HG03097 (cell line): ENCODE measurements around the gene SIK3.
"Not testable (repeated sequence)": the region's sequence is repeated elsewhere in the genome, so short reads cannot be mapped to it uniquely, and the experiment has no call there.

Experiments used
- ATAC-seq: cut with Tn5 transposase; IDR thresholded peaks from one replicate; pipeline ENCODE4 v1.9.1; 2021; ENCODE audit not compliant: unreplicated experiment, low FRiP score

Gene SIK3

DNA sequence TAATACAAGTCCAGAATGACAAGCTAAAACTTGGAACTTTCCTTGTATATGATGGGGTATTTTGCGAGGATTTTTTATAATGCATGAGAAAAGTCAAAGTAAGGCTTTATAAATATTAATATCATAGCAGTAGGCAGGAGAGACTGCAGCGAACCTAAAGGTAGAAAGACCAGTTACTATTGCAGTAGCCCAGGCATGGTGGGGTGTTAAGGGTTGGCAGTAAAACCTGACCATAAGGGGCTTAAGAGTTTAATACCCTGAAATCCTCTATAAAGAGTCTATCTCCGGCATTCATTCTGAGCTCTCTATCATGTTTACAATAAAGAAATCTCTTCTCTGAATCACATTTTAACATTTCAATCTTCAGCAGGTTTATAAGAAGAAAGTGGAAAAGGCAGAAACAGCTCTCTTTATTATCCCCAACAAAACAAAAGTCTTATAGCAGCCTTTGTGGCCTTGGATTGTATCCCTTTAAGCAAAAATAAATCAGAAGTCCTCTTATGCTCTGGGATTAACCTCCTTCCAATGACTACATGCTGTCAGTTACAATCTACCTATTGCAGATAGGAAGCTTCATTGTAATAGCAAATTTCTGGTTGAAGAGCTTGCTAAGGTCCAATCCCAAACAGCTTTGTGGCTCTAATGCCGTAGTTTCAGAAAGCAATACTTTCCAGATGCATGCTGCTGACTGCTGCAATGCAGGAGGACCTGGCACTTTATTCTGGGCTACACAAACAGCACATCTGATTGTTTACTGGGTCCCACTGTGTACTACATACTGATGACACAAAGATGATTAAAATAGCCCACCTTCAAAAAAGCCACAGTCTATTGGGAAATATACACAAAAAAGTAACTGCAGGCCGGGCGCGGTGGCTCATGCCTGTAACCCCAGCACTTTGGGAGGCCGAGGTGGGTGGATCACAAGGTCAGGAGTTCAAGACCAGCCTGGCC is 45.8 kb downstream of the SIK3 start:
- ATAC-seq = no peak

DNA sequence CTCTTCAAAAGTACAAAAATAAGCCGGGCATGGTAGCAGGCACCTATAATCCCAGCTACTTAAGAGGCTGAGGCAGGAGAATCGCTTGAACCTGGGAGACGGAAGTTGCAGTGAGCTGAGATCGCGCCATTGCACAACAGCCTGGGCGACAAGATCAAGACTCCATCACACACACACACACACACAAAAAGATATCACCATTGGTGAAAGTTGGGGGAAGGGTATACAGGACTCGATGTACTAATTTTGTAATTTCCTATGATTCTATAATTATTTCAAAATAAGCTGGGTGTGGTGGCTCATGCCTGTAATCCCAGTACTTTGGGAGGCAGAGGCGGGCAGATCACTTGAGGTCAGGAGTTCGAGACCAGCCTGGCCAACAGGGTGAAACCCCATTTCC is 48.1 kb downstream of the SIK3 start:
- not testable (repeated sequence) for ATAC-seq

DNA sequence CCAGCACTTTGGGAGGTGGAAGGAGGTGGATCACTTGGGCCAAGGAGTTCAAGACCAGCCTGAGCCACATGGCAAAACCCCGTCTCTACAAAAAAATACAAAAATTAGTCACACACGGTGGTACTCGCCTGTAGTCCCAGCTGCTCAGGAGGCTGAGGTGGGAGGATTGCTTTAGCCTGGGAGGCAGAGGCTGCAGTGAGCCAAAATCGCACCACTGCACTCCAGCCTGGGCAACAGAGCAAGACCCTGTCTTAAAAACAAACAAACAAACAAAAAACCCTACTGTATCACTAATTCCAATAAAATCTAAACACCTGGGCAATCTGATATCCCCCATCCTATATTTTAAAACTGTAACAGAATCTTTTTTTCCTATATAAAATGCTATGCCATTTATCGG is 51.6 kb downstream of the SIK3 start:
- ATAC-seq = not testable (repeated sequence)

DNA sequence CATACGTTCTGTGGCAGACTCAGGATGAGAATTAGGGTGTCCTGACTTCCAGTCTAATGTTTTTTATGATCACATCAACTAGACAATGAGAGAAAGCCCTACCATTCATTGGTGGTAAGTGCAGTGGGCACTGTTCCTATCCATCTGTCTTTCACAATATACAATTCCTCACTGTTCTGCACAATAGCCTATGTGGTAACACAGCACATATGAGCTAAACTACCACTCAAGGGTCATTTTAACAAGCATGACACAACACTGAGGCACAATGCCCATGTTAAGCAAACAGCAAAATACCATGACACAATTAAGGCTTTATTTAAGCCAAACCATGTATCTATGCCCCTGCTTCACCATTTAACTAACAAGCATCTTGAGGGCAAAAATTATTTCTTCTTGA is 52.3 kb downstream of the SIK3 start:
- ATAC-seq = no peak

DNA sequence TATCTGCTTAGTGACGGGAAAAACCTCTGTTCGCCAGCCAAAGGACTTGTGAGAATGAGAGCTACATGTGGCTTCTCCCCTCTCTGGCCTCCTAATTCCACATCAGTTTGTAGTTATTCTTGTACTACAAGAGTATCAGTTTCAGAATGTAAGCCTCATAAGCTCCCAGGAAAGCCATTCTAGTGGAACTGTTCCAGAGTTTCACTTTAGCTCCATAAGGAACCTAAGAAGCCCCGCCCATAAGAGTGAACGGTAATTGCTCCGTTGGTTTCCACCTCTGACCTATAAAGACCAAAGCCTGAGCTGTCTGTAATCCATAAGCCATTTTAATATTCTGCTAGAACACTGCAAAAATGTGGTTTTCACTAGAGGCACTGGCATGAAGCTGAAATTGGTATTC is 53.0 kb downstream of the SIK3 start:
- no peak for ATAC-seq

DNA sequence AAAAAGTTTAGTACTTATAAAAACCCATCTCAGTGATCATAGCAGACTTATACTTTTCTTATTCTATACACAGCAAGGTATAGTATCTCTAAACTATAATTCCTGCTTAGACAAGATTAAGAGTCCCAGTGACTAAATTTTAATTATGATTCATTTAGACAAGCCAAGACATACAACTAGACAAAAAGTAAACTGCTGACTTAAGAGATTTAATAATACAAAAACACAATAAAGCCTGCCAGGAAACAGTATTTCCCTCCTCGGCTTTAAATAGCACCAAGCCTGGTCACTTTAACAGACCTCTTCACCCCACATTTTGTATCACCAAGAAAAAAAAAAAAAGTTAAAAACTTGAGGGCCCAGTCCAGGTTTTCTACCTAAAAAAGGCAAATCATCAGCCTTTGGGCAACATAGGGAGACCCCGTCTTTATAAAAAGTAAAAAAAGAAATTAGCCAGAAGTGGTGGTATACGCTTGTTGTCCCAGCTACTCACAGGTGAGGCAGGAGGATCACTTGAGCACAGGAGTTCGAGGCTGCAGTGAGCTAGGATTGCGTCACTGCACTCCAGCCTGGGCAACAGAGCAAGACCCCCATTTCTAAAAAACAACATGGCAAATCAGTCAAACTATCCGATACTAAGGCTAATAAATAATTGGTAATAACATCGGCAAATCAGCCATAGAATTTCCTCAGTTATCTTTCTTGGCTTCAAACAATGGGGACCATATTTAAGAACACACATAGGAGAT is 53.8 kb downstream of the SIK3 start:
- ATAC-seq = no peak

DNA sequence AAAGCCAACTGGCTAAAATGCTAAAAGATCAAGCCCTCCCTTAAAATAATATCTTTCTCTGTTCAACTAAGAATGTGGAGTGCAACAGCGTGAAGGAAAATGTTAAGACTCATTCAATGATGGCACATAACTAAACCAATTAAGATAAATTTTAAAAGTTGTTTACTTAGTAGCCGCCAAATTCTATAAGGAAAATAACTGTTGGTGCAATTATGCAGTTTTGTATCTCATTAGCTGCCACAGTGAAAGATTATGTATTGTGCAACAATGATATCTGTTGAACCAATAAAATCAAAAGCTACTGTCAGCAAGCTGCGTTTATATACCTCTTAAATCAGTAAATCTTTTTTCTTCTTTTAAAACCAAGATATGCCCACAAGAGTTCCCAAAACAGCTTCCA is 55.5 kb downstream of the SIK3 start:
- ATAC-seq = no peak

DNA sequence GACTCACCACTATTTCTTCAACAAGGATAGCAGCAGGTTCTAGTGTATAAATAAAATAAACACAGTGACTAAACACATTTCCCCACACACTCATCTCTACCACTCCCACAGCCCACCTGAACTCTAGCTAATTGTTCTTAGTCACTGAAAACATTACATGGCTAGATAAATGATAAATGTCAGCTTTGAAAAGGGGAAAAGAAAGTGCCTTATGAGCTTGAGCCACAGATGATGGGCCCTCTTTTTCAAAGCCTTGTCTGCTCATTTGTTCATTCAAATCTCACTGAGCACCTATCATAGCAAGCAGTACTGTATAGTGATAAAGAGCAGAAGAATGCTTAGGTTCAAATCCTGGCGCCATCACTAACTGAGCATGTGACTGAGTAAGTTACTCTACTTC is 58.3 kb downstream of the SIK3 start:
- ATAC-seq = no peak

DNA sequence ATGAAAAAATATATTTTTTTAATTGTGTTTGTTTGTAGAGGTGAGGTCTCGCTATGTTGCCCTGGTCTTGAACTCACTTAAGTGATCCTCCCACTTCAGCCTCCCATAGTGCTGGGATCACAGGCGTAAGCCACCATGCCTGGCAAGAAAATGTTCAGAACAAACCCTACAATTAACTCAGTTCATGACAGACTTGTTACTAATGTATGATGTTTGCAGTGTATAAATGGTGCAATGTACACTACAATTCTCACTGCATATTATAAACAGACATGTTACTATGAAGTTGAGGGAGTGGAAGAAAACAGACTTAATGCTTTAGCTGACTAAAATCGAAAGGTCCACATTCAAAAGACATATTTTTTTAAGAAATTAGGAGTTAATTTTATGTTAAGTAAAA is 59.0 kb downstream of the SIK3 start:
- no peak for ATAC-seq

DNA sequence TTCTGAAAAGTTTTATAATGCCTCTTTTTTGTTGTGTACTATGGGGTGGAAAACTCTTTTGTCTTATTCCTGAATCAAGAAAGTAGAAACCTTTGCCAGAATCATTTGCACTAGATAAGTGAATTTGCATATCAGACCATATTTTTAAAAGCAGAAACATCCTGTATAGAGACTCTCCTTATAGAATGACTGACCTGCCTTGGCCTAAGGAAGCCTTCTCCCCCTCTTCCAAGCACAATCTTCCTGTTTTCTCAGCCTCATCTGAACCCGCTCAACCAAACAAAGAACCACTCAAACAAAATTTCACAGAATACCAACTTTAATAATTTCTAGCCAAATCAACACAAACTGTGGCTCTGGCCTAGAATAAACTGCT is 60.3 kb downstream of the SIK3 start:
- ATAC-seq = no peak

DNA sequence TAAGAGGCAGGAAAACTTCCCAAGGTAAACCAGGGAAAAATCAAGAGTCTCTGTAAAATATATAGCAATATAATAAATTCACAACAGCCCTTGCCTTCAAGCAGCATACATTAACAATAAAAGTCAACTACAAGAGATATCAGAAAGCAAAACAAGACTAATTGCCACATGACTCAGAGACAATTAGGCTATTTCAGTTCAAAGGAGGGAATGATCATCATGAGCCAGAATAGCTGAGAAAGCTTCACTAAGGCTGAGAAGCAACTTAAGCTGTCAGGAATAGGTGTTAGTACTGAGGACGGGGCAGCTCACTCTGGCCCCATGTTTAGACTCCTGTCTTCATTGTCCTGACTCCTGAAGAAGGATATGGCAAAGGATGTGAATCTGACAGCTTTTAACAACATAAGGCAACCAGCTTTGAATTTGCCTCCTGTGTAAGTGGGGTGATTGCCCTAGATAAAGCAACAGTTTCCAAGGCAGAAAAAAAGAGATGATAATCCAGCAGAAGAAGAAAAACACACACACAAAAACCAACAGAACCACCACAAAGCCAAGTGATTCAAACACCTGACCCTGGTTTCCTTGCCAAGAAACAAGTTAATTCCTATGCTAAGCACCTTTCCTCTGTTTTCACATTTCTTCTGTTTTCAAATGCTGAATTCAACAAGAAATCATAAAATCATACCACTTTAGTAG is 60.8 kb downstream of the SIK3 start:
- no peak for ATAC-seq

DNA sequence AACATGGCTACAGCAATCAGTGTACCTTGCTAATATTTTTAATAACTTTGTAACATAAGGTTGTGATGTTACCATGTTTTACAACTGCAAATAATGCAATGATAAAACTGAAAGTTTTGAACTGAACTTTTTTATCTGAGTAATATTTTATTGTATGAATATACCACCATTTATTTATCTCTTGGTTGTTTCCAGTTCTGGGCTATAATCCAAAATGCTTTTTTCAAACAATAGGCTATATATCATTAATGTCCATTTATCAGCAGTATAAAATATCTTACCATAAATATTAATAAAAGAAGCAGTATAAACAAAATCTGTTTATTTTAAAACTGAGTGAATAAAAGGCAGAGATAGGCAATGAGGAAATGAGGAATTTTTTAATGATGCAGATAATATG is 63.3 kb downstream of the SIK3 start:
- no peak for ATAC-seq

DNA sequence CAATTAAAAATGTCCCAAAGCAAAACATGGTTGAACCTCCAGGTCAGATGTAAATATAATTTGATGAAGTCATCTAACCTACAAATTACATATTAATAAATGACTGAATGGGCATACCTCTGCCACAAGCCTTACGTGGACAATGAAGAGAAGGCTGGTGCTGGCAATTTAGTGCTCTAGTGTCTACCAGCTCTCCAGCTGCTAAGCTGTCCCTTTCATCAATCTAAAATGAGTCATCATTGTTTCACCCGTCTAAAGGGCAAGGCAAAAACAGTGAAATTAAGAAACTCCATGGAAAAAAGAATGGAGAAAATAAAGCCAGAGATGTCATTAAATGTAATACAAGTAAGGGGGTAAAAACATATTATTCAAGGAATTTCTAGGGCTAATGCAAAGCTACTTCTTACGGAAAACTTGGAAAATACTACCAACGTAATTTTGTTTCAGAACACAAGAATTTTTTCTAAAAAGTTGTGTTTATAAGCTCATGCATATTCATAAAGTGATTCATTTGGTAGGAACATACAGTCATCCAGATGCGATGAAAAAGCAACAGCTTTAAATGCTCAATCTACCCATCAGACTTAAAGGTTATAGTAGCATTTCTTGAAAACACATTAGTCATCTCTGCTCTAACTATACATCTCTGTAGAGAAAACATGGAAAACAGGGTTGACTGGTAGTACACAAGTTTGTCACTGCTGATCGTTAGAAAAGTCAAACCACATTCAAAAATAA is 71.5 kb downstream of the SIK3 start:
- ATAC-seq = no peak

DNA sequence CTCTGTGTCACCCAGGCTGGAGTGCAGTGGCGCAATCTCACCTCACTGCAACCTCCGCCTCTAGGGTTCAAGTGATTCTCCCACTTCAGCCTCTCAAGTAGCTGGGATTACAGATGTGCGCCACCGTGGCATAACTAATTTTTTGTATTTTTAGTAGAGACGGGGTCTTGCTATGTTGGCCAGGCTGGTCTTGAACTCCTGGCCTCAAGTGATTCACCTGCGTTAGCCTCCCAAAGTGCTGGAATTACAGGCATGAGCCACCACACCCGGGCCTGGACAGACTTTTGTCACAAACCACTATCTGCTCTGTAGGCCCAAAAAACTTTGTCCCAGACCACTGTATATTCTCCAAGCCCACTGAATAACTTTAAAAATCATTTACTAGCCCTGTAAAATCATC is 74.5 kb downstream of the SIK3 start:
- ATAC-seq = not testable (repeated sequence)

DNA sequence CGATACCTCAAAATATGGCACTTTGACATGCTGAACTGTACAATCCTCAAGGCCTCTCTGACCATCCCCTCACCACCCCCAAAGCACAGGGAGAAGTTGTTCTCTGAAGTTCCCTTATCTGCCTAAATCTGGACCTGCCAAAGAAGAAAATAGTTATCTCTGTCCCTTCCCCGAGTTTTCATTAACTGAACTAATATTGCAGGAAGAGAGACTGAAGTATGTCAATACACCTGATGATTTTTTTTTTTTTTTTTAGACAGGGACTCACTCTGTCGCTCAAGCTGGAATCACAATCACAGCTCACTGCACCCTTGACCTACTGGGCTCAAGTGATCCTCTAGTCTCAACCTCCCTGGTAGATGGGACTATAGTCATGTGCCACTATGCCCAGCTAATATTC is 75.0 kb downstream of the SIK3 start:
- no peak for ATAC-seq

DNA sequence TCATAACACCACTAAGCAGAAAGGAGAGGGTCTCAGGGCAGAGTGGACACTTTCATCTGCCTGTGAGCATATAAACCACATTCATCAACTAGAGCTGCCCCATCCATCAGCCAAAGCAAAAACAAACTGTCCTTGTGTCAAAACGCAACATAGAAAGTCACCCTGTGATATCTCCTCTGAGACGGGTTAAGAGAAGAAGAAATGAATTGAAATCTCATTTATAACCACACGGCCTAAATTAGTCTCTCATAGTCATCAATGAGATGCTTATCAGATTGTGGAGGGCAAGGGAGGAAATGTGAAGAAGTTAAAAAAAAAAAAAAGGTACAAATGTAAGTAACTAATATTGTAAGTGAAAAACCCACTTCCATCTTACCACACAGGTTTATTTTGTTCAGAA is 75.7 kb downstream of the SIK3 start:
- ATAC-seq = no peak

DNA sequence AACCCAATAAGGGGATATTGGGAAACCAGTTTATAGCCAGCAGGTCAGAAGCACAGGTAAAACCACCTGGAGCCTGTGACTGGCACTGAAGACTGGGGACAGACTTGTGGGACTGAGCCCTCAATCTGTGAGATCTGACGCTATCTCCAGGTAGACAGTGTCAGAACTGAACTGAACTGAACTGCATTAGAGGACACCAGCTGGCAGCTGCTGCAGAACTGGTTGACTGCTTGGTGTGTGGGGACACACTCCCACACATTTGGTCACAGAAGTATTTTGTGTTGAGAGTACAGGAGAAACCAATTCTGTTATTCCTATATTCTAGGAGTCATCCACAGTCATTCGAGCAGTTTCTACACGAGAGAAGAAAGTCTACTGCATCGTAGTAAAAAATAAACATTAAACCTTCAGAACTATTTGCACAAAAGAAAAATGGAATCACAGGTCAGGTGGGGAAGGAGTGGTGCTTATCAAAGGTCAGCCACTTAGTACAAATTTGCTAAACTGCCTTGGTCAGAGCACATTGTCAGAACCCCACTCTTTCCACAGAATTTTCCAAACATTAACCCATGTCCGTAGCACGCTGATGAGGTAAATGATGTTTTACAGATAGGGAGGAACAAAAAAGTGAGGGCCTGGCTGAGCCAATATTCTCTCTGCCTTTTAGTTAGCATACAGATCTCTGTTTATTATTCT is 77.2 kb downstream of the SIK3 start:
- no peak for ATAC-seq

DNA sequence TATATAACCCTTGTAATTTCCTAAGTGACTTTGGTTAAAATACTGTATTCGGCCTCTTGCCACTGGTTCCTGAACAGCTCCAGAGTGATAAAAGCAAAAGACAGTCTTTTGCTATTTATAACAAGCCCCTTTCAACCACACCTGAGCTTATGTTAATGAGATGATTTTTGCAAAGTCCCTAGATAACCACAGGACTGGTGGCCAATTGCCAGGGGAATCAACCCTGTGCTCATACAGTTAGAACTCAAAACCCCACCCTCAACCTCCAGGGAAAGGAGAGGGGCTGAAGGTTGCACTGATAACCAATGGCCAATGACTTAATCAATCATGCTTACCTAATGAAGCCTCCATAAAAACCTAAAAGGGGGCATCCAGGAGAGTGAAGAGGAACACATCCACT is 77.9 kb downstream of the SIK3 start:
- no peak for ATAC-seq

DNA sequence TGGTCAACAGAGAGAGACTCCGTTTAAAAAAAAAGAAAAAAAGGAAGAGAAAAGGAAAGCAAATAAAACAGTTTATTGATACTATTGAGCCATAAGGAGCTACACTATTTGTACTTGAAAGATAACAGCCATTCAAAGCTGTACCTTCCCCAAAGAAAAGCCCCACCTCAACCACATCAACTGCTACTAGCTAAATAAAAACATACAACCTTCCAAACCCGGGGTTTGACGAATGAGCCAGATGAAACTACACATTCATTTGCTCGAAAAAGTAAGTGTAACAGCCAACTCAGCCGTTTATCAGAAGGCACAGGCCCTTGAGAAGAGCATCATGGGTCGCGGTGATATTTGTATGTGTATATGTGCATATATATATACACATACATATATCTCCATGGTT is 78.4 kb downstream of the SIK3 start:
- ATAC-seq = no peak

DNA sequence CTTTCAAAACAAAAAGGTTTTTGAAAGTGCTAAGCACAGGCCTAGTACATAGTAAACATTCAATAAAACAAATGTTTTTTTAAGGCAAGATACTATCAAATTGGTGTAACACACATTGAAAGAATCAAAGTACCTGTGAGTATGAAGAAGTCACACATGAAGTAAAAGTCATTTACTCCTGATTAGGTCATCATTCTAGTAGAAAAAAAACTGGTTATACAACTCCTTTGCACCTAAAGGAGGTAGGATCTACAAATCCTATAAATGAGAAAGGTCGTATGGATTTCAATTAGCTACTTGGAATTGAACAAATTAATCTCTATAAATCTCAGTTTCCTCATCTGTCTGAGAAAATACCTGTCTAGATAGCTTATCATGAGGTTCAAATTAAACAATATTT is 80.8 kb downstream of the SIK3 start:
- no peak for ATAC-seq
